Uterus (tissue), 4 donors: ENCODE measurements around the gene GFER. TPM values are rescaled to one million over a fixed set of nuclear protein-coding genes. Genes with fewer than 3 reads are reported as not detected.

Source experiments
- DNase-seq, 2 donors: peaks; one replicate each; pipeline ENCODE4 v3.0.0-alpha.2; 2019 to 2020
- H3K27ac ChIP-seq, 2 donors: fragments of 200-600 bp; sonication (generic); 1 replicate in 1 of 2; 2 replicates in 1 of 2; pipeline ENCODE4 v1.5.1; 2016 to 2018
- H3K27me3 ChIP-seq, 2 donors: fragments of 200-600 bp; sonication (generic); one replicate each; pipeline ENCODE4 v1.5.1; 2018 to 2019; ENCODE audit warnings: control low read depth in 1 of 2
- H3K36me3 ChIP-seq, 2 donors: fragments of 200-600 bp; sonication (generic); one replicate each; pipeline ENCODE4 v1.5.1; 2019; ENCODE audit warnings: control low read depth in 1 of 2
- H3K4me1 ChIP-seq, 2 donors: fragments of 200-600 bp; sonication (generic); one replicate each; pipeline ENCODE4 v1.5.1; 2018 to 2019; ENCODE audit warnings: control low read depth in 1 of 2
- H3K4me3 ChIP-seq, 2 donors: fragments of 200-600 bp; sonication (generic); 1 replicate in 1 of 2; 2 replicates in 1 of 2; pipeline ENCODE4 v1.5.1; 2018 to 2019; ENCODE audit warnings: mild to moderate bottlenecking in 1 of 2
- H3K9me3 ChIP-seq, 2 donors: fragments of 200-600 bp; sonication (generic); one replicate each; pipeline ENCODE4 v1.5.1; 2019; ENCODE audit warnings: control low read depth in 1 of 2
- POLR2A ChIP-seq, 2 donors: fragments of 450-650 bp; IDR thresholded peaks; one replicate each; pipeline ENCODE4 v1.6.1; 2016; ENCODE audit warnings: antibody characterized with exemption in 2 of 2, mild to moderate bottlenecking in 1 of 2, moderate library complexity in 1 of 2
- intact Hi-C: fragments of 100-400 bp; cut with DNase I; formaldehyde crosslinking; loops from one replicate; pipeline ENCODE4 v1.15.1; 2023; ENCODE audit warnings: low total_unique reads
- total RNA-seq, 4 donors: library from RNA; depleted of rRNA in 3 of 4; stranded (reverse); fragments of >200 nt in 3 of 4; gene quantifications; one replicate each; pipeline versions ENCODE4 v1.1.0 to v1.2.4, GENCODE V29; 2014 to 2023
- TF ChIP-seq, protein P1 (sequence below), 4 experiments: fragments of 200-600 bp in 2 of 4; fragments of 450-650 bp in 2 of 4; sonication (generic) in 2 of 4; IDR thresholded peaks; one replicate each; pipeline ENCODE4 v1.5.1; 2016 to 2019; ENCODE audit warnings: antibody characterized with exemption in 4 of 4, mild to moderate bottlenecking in 2 of 4, moderate library complexity in 1 of 4
- donor health status: DM: yes; HTN: yes; CAD: no.

Gene GFER
- total RNA-seq, 4 donors from 2014 or later: 2.6 to 20.8 (median 6.6) TPM

DNA sequence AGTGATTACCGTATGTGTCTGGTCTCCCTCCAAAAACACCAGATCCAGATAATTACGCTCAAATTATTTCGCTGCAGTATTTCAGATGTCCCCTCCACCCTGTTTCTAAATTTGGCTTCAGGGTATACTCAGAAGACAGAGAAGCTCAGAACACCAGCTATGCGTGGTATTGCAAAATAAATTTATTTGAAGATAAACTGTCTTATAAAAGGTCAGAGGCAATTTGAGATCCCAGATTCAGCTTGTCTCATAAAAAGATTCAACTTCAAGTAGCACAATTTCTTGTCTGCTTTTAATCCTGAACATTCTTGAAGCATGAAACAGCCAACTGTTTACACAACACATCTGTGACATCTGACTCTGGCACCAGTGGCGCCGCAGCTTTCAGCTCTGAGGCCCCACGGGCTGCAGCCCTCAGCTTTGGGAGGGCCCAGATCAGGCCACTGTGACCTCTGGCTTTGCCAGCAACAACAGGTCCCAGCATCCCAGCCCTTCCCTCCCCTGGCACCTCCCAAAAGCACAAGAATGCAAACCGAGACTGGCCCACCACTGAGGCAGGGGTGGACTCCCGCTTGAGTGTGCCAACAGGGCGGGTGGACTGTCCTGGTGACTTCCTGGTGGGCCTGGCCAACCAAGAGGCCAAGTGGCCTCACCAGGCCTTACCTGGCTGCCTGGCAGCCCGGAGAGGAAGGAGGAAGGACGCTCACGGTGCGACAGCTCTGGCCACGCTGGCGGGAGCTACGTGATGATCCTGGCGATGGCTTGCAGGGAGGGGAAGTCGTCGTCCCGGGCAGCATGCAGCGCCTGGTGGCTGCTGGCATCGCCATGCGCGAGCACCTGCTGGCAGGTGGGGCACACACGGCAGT is 13.7 kb downstream of the GFER start:
- Histone ChIP-seq H3K4me1 (no peaks in the 10 kb centered on the region), H3K4me3 (no peak overlapping the region), H3K36me3 (no peaks in the 10 kb centered on the region), H3K27ac (no peak overlapping the region), H3K9me3 (no peaks in the 10 kb centered on the region), H3K27me3 (no peaks in the 10 kb centered on the region)
- TF ChIP-seq, protein P1, sequence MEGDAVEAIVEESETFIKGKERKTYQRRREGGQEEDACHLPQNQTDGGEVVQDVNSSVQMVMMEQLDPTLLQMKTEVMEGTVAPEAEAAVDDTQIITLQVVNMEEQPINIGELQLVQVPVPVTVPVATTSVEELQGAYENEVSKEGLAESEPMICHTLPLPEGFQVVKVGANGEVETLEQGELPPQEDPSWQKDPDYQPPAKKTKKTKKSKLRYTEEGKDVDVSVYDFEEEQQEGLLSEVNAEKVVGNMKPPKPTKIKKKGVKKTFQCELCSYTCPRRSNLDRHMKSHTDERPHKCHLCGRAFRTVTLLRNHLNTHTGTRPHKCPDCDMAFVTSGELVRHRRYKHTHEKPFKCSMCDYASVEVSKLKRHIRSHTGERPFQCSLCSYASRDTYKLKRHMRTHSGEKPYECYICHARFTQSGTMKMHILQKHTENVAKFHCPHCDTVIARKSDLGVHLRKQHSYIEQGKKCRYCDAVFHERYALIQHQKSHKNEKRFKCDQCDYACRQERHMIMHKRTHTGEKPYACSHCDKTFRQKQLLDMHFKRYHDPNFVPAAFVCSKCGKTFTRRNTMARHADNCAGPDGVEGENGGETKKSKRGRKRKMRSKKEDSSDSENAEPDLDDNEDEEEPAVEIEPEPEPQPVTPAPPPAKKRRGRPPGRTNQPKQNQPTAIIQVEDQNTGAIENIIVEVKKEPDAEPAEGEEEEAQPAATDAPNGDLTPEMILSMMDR (IDR thresholded peaks at IDR 0.05): no peak
- TF ChIP-seq POLR2A (IDR thresholded peaks at IDR 0.05): no peak
- intact Hi-C loops: no loop called here
- peak in 1 of 2 donors; percentile 50 for DNase-seq

DNA sequence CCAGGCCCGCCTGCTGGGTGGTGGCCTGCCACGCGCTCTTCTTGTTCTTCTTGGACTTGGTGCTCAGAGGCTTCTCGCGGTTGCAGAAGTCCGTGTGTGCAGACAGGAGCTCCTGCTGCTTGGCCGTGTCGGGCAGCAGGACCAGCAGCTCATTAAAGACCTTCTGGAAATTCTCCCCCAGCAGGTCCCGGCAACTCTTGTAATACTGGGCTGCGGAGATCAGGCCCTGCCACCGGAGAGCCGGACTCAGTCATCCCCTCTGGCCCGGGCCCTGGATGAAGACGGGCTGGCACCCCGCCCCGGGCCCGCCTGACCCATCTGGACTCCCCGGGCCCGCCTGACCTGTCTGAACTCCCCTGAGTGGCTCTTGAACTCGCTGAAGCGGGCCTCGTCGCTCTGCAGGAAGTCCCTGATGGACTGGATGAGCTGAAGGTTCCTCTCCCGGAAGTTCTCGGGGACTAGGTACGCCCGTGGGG is 14.4 kb downstream of the GFER start:
- H3K4me1 ChIP-seq: no peaks in the 10 kb centered on the region
- H3K27me3 ChIP-seq: no peaks in the 10 kb centered on the region
- no peak overlapping the region for H3K4me3 ChIP-seq
- intact Hi-C loops: no loop called here
- TF ChIP-seq, protein P1 (IDR thresholded peaks at IDR 0.05): no peak
- TF ChIP-seq POLR2A (IDR thresholded peaks at IDR 0.05): no peak
- H3K9me3 ChIP-seq: no peaks in the 10 kb centered on the region
- no peak overlapping the region for H3K27ac ChIP-seq
- no peaks in the 10 kb centered on the region for H3K36me3 ChIP-seq
- no peak for DNase-seq

DNA sequence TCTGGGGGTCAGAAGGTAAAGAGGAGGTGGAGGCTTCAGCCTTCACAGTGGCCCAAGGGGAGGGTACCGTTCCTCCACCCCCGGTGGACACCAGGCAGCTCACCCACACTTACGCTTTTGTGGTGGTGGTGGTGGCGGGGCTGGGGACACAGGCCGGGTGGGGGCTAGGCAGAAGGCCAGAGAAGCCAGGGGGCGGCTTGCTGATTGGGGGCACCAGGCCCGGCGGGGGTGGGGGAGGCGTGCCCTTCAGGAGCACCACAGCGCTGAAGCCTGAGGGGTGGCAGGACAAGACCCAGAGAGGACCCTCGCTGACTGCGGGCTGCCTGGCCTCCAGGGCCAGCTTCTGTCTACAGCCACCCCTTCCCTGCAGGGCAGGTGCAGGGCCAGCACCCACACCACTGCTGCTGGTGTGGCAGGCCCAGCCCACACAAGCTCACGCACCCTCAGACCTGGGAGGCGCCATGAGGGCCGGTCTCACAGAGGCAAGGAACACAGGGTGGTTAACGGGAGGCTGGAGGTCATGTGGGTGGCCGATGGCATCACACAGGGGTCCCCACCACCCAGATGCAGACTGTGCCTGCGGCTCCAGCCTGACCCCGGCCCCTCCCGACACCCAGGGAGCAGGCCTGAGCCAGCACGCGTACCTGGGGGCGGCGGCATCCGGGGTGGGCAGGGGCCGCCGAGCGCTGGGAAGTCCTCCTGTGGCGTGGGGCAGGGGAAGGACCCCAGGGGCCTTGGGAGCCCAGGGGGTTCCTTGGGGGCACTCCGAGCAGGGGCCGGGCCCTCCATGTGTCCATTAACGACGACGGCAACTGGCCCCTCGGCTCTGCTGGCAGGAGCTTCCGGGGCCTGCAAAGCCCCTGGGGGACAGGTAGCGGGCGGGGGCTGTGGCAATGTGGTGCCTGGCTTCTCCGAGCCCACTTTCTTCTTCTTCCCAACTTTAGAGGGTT is 15.1 kb downstream of the GFER start:
- Histone ChIP-seq H3K4me3 (no peak overlapping the region), H3K27me3 (no peaks in the 10 kb centered on the region), H3K4me1 (no peaks in the 10 kb centered on the region), H3K36me3 (no peaks in the 10 kb centered on the region), H3K9me3 (no peaks in the 10 kb centered on the region), H3K27ac (no peak overlapping the region)
- DNase-seq: no peak
- TF ChIP-seq, protein P1 (IDR thresholded peaks at IDR 0.05): no peak
- no peak for TF ChIP-seq POLR2A (IDR thresholded peaks at IDR 0.05)
- intact Hi-C loops: no loop called here

DNA sequence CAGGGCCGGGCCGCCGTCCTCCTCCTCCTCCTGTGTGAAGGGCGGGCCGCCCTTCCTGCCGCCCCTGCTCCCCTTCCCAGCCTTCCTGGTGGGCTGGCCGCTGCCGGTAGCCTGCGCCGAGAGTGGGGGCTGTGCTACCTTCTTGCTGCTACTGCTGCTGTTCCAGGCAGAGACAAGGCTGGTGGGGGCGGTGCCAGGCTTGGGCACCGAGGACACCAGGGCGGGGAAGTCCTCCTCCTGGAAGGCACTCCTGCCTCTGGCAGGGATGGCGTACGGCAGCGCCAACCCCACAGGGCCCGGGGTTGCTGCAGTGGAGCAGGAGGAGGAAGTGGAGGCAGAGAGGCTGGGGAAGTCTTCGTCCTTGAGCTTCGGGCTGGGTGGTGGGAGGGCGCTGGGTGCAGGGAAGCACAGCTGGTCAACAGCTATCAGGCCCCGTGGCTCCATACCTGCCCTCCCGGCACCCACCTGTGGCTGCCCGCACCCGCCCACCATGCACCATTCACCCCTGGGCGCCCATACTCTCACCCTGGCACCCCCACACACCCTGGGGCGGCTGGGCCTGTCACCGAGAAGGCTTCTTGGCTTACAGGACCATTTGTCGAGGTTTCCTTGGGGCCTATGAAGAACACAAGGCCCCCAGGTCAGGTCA is 16.0 kb downstream of the GFER start:
- H3K36me3 ChIP-seq: no peaks in the 10 kb centered on the region
- H3K27me3 ChIP-seq: no peaks in the 10 kb centered on the region
- no peak for TF ChIP-seq POLR2A (IDR thresholded peaks at IDR 0.05)
- peaks cover 0 to under 1% of the 10 kb centered on the region in 2 donors for H3K4me1 ChIP-seq
- intact Hi-C loops: no loop called here
- no peak overlapping the region for H3K4me3 ChIP-seq
- DNase-seq: no peak
- H3K27ac ChIP-seq: no peak overlapping the region
- no peaks in the 10 kb centered on the region for H3K9me3 ChIP-seq

DNA sequence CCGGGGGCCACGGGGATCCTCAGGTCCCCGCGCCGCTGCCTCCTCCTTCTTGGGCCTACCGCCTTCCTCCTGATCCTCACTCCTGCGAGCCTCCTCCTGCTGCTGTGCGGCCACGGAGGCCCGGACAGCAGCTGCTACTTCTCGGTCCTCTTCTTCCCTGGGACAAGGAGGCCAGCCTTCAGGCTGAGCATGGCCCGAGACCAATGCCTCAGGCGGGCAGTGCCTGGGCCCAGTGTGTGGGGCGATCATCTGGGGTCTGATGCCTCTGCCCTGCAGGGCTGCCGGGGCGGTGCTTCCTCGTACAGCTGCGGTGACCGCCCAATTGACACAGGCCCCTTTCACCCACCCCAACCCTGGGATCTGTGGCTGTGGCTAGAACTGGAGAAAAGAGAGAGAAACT is 17.0 kb downstream of the GFER start:
- no peaks in the 10 kb centered on the region for H3K27me3 ChIP-seq
- no peak overlapping the region for H3K27ac ChIP-seq
- no peak overlapping the region for H3K4me3 ChIP-seq
- no peaks in the 10 kb centered on the region for H3K36me3 ChIP-seq
- intact Hi-C loops: no loop called here
- no peak for DNase-seq
- peaks cover 0 to 8% of the 10 kb centered on the region in 2 donors for H3K4me1 ChIP-seq
- no peaks in the 10 kb centered on the region for H3K9me3 ChIP-seq
- no peak for TF ChIP-seq POLR2A (IDR thresholded peaks at IDR 0.05)
- TF ChIP-seq, protein P1 (IDR thresholded peaks at IDR 0.05): no peak
